ENCODE measurements around the gene CUX1. TPM values are rescaled to one million over a fixed set of nuclear protein-coding genes. Genes with fewer than 3 reads are reported as not detected.
"Not testable (repeated sequence)": the region's sequence is repeated elsewhere in the genome, so short reads cannot be mapped to it uniquely, and the experiment has no call there.

CUX1 gene
- total RNA-seq, 2 experiments from 2014 or later: 21.1 to 22.4 TPM

DNA sequence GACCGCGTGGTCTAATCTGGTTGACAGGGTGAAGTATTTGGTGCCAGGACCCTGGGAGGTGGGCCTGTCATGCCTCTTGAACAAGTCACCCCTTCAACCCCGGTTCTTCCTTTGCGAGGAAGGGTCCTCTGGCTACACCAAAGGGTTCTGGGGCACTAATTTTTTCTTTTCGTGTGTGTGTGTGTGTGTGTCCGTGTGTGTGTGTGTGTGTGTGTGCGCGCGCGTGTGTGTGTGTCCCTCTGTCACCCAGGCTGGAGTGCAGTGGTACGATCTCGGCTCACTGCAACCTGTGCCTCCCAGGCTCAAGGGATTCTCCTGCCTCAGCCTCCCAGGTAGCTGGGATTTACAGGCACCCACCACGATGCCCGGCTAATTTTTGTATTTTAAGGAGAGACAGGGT, 483.9 kb downstream of the CUX1 start:
- DNase-seq, H3K27ac Mint-ChIP-seq: not testable (repeated sequence)

DNA sequence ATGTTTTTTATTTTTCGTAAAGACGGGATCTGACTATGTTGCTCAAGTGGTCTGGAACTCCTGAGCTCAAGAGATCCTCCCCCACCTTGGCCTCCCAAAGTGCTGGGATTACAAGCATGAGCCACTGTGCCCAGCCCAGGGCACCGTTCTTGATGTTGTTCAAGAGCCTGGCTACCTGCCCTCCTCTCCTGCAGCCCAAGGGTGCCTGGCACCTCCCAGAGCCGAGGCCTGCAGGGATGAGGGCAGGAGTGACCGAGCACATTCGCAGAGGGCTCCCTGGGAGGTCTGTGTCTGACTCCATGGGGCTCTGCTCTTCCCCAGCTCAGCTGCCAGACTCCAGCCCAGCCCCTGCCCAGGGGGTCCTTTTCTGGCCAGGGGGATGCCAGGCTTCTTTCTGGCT, 484.6 kb downstream of the CUX1 start:
- H3K36me3 Mint-ChIP-seq (ENCODE audit: low read depth): no peaks in the 10 kb centered on the region
- POLR2A ChIA-PET: no interaction called here
- DNase-seq: no peak
- peaks cover 24% of the 10 kb centered on the region for H3K4me1 Mint-ChIP-seq
- peaks cover 2% of the 10 kb centered on the region for H3K27me3 Mint-ChIP-seq
- CTCF ChIA-PET: no interaction called here
- H3K9me3 Mint-ChIP-seq: no peaks in the 10 kb centered on the region
- no peak overlapping the region for H3K4me3 Mint-ChIP-seq
- no peak overlapping the region for H3K27ac Mint-ChIP-seq

More for the DNA sequence above, 483.9 kb downstream of the CUX1 start:
- CTCF ChIA-PET; H3K27me3 Mint-ChIP-seq; H3K36me3 Mint-ChIP-seq (ENCODE audit: low read depth); H3K4me3 Mint-ChIP-seq; POLR2A ChIA-PET; H3K9me3 Mint-ChIP-seq: not testable (repeated sequence)
- H3K4me1 Mint-ChIP-seq: peaks cover 17% of the 10 kb centered on the region

DNA sequence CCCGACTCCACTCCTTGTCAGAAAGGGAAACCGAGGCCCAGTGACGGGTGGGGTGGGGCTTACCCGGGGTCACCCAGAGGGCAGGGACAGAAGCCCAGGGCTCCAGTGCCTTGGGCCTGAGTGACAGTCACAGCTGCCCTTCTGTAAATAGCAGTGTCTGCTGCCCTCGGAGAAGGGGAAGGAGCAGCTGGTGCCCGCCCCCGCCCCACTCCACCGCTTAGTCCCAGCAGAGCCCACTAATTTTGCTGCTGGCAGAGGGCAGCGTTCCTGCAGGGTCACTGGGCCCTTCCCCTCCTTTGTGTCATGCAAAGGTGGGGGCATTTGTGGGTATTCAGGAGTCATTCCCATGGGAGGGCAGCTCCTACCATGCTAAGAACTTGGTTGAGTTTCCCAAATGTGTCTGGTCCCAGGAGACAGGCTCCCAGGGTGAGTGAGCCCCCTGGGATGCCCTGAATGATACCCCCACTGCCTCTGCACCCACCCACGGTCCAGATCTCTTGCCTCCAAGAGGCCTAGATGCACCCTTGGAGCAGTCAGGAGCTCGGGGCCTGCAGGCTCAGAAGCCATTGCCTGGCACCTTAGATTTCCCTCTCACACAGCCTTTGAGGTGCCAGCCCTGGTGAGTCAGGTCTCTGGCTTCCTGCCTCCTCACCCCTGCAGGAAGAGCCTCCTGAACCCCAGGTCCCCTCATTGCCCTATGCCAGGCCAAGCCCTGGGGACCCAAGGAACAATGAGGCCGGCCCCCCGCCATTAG, 486.4 kb downstream of the CUX1 start:
- Mint-ChIP-seq H3K36me3 (ENCODE audit: low read depth) (no peaks in the 10 kb centered on the region), H3K4me3 (no peak overlapping the region), H3K27ac (peak overlapping the region; percentile 16), H3K9me3 (no peaks in the 10 kb centered on the region), H3K27me3 (no peaks in the 10 kb centered on the region), H3K4me1 (peaks cover 34% of the 10 kb centered on the region)
- POLR2A ChIA-PET: no interaction called here
- CTCF ChIA-PET: no interaction called here
- no peak for DNase-seq

DNA sequence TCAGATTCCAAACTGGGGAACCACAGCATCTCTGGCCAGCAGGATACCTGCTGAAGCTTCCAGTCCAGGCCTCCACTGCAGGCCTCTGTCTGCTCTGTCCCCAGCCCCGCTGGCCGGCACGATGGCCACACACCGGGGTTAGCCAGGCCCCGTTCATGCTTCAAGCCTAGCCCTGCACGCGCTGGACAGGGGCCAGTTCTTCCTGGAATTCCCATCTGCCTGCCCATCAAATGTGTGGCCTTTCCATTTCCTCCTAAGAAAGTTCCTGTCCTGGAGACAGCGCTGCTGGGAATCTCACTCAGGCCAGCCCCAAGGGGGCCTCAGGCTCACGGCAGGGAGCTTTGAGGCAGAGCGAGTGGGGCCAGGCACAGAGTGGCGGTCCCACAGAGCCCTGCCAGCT, 487.2 kb downstream of the CUX1 start:
- POLR2A ChIA-PET: no interaction called here
- no peak for DNase-seq
- H3K27me3 Mint-ChIP-seq: no peaks in the 10 kb centered on the region
- no peaks in the 10 kb centered on the region for H3K36me3 Mint-ChIP-seq (ENCODE audit: low read depth)
- H3K4me3 Mint-ChIP-seq: no peak overlapping the region
- CTCF ChIA-PET: no interaction called here
- H3K27ac Mint-ChIP-seq: no peak overlapping the region
- H3K9me3 Mint-ChIP-seq: no peaks in the 10 kb centered on the region
- H3K4me1 Mint-ChIP-seq: peaks cover 34% of the 10 kb centered on the region

DNA sequence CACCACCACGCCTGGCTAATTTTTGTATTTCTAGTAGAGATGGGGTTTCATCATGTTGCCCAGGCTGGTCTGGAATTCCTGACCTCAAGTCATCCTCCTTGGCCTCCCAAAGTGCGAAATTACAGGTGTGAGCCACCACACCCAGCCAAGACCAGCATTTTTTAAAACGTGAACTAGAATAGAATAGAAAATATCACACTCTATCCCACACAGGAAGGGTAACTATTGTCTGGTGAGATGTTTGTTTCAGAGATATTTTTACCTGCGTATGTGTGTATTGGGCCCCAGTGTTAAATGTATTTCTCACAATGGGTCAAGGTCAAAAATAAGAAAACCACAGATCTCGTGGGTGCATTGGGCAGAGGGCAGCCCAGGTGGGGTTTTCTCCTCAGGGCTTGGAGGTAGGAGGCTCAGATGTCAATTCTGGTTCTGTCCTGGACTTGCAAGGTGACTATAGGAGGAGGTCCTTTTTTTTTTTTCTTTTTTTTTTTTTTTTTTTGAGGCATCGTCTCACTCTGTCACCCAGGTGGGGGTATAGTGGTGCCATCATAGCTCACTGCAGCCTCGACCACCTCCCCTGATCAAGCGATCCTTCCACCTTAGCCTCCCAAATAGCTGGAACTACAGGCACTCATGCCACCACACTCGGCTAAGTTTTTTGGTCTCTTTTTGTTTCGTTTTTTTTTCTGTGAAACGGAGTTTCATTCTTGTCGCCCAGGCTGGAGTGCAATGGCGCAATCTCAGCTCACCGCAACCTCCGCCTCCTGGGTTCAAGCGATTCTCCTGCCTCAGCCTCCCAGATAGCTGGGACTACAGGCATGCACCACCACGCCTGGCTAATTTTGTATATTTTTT, 488.2 kb downstream of the CUX1 start:
- Mint-ChIP-seq H3K27ac (peak overlapping the region; percentile 76), H3K9me3 (no peaks in the 10 kb centered on the region), H3K4me3 (no peak overlapping the region), H3K27me3 (no peaks in the 10 kb centered on the region), H3K4me1 (peaks cover 34% of the 10 kb centered on the region), H3K36me3 (ENCODE audit: low read depth) (no peaks in the 10 kb centered on the region)
- POLR2A ChIA-PET: interaction anchor here (1.9 kb wide), 1 partner anchor 91 kb away, joined by 6 read pairs; the partner anchor contains the start of gene PRKRIP1
- DNase-seq: no peak
- CTCF ChIA-PET: interaction anchor here (1.2 kb wide), 1 partner anchor 23 kb away, joined by 3 read pairs; no protein-coding TSS in a partner anchor

DNA sequence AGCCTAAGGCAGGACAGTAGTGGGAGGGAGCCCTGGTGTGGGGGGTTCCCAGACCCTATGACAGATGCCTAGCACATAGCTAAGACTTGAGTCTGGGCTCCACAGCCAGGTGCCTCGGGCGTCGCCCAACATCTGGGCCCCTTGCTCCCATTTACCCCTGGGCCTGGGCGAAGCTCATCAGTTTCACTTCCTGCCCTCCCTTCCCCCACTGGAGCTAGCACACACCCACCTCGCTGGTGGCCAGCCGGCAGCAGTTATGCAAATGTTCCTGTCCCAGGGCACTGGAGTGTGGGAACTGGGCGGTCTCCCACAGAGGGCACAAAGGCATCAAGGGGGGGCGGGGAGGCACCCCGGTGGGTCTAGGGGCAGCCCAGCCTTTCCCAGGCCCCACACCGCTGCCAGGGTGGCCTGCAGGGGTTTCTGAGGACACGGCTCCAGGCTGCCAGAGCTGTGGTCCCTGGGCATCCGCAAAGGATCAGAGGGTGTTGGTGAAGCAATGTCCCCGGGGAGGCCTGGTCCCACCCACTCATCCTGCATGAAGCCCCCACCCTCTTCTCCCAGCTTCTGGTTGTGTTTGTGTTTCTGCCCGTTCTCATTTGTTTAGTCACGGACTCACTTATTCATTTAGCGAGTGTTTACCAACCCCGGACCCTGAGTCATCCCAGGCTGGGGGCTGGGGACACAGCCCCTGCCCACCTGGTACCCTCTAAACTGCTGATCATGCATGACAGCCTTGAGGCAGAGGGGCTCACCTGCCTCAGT, 489.7 kb downstream of the CUX1 start:
- DNase-seq: peak; percentile 63
- ChIA-PET POLR2A (interaction anchor here (1.0 to 1.9 kb wide), 3 partner anchors 13 to 105 kb away, joined by 3 to 6 read pairs (median 3); partner anchors contain the start of gene PRKRIP1), CTCF (interaction anchor here (0.6 to 1.2 kb wide), 2 partner anchors 25 to 1671 kb away, joined by 3 to 4 read pairs; no protein-coding TSS in a partner anchor)
- H3K27me3 Mint-ChIP-seq: no peaks in the 10 kb centered on the region
- no peaks in the 10 kb centered on the region for H3K36me3 Mint-ChIP-seq (ENCODE audit: low read depth)
- H3K27ac Mint-ChIP-seq: peak overlapping the region; percentile 72
- H3K4me3 Mint-ChIP-seq: peak overlapping the region; percentile 30
- H3K4me1 Mint-ChIP-seq: peaks cover 34% of the 10 kb centered on the region
- H3K9me3 Mint-ChIP-seq: no peaks in the 10 kb centered on the region

DNA sequence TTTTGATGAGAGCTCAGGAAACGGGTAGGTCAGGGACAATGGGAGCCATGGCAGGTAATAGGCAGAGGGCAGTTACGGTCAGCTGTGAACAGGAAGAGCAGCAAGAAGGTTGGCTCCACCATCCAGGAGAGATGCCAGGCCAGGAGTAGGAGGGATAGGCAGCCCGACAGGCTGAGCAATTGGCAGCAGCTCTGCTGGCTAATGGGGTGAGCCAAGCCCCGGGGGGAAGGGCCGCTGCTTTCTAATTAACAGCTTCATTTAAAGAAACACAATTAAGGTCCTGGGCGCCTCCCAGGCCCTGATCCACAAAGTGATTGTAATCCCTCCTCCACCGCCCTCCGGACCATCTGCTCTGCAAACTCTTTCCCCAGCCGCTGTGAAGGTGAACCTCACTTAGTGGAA, 493.0 kb downstream of the CUX1 start:
- H3K4me1 Mint-ChIP-seq: peaks cover 24% of the 10 kb centered on the region
- H3K9me3 Mint-ChIP-seq: no peaks in the 10 kb centered on the region
- CTCF ChIA-PET: interaction anchor here (1.1 kb wide), 1 partner anchor 32 kb away, joined by 3 read pairs; no protein-coding TSS in a partner anchor
- no peaks in the 10 kb centered on the region for H3K27me3 Mint-ChIP-seq
- no peaks in the 10 kb centered on the region for H3K36me3 Mint-ChIP-seq (ENCODE audit: low read depth)
- no peak overlapping the region for H3K27ac Mint-ChIP-seq
- H3K4me3 Mint-ChIP-seq: no peak overlapping the region
- POLR2A ChIA-PET: no interaction called here
- no peak for DNase-seq

DNA sequence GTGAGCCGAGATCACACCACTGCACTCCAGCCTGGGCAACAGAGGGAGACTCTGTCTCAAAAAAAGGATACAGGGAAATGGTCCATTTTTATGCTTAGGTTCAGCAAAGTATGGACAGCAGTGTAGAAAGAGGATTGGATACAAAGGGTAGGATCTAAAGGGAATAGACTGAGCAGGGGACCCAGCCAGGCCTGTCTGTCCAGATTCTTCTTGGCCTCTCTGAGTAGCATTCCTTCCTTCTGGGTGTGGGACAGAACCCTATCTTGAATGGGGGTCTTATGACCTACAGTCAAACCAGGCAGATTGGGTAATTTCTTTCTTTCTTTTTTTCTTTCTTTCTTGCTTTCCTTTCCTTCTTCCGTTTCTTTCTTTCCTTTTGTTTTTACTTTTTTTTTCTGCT, 494.9 kb downstream of the CUX1 start:
- ChIA-PET POLR2A (no interaction called here), CTCF (no interaction called here)
- DNase-seq: no peak
- H3K9me3 Mint-ChIP-seq: no peaks in the 10 kb centered on the region
- H3K36me3 Mint-ChIP-seq (ENCODE audit: low read depth): no peaks in the 10 kb centered on the region
- no peak overlapping the region for H3K27ac Mint-ChIP-seq
- peaks cover 9% of the 10 kb centered on the region for H3K4me1 Mint-ChIP-seq
- H3K4me3 Mint-ChIP-seq: no peak overlapping the region
- H3K27me3 Mint-ChIP-seq: no peaks in the 10 kb centered on the region

DNA sequence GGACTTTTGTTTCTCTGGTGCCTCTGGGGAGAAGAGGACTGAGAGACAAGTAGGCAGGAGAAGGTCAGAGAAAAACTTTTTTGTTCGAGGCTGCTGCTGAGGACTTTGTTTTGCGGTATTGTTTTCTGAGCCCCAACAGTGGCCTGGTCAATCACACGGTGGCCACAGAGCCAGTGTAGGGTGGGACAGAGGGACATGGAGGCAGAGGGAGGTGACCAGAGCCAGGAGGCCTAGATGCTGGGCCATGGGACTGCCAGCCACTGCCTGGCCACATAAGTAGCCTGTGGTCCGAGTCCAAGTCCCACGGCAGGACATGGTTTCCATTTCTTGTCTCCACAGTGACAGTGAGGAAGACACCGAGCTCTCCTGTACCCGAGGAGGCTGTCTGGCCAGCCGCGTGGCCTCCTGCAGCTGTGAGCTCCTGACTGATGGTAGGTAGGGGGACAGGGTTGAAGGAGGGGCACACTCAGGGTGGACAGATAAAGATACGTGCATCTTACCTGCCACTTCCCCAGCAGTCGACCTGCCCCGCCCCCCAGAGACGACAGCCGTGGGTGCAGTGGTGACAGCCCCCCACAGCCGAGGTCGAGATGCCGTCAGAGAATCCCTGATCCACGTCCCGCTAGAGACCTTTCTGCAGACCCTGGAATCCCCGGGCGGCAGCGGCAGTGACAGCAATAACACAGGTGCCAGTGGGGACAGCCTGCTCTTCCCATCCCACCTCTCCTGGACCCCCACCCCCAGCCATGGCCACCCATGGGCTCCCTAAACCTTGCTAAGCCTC, 496.8 kb downstream of the CUX1 start:
- H3K4me3 Mint-ChIP-seq: no peak overlapping the region
- DNase-seq: no peak
- ChIA-PET CTCF (no interaction called here), POLR2A (no interaction called here)
- no peaks in the 10 kb centered on the region for H3K27me3 Mint-ChIP-seq
- H3K9me3 Mint-ChIP-seq: no peaks in the 10 kb centered on the region
- H3K4me1 Mint-ChIP-seq: no peaks in the 10 kb centered on the region
- no peaks in the 10 kb centered on the region for H3K36me3 Mint-ChIP-seq (ENCODE audit: low read depth)
- H3K27ac Mint-ChIP-seq: no peak overlapping the region

DNA sequence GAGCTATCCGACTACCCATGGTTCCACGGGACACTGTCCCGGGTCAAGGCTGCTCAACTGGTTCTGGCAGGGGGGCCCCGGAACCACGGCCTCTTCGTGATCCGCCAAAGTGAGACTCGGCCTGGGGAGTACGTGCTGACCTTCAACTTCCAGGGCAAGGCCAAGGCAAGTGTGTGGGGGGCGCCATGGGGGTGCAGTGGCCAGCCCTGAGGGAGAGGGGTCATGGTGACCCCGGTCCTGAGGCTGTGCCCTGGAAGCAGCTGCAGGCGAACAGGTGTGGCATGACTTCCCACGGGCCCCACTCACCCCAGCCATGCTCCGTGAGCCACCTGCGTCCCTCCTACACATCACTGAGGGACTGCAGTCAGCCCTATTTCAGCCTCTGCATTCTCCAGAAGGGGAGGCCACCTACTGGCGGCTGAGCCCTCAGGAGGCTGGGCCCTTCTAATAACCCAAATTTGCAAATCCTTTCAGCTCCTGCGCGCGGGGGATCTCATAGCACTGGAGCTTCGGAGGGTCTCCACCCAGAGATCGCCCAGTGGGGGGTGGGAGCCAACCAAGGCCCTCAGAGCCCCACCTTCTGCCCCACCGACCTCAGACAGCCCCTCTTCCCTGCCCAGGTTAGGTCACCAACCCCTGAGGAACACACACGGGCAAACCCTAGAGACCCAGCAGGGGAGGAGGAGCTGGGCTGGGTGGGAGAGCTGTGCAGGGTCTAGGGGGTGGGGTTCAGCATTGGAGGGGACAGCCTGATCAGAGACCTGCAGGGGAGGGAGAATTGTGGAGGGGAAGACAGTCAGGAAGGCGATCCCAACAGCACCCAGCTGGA, 500.0 kb downstream of the CUX1 start:
- Mint-ChIP-seq H3K27ac (no peak overlapping the region), H3K4me3 (no peak overlapping the region), H3K36me3 (ENCODE audit: low read depth) (no peaks in the 10 kb centered on the region), H3K9me3 (no peaks in the 10 kb centered on the region), H3K27me3 (peaks cover 1% of the 10 kb centered on the region), H3K4me1 (no peaks in the 10 kb centered on the region)
- CTCF ChIA-PET: no interaction called here
- DNase-seq: no peak
- POLR2A ChIA-PET: no interaction called here

DNA sequence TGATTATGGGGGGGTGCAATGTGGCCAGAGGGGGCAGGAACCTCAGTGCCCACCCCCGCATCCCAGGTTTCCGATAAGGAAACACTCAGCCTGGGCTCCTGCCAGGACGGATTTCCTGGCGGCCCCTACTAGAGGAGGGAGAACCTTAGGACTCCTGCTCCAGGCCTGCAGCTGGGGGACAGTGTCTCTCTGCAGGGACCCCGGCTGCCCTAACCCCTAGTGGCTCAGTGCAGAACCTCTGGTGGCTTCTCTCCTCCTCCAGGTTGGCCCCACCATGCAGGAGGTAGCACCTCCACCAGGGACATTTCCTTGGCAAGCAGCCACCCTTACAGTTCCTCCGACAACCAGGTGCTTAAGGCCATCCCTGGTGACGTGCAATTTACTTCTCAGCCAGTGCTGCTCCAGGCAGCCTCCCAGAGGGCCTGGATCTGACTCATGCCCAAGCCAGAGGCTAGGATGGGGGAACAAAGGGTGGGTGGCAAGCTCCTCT, 501.1 kb downstream of the CUX1 start:
- no peak overlapping the region for H3K27ac Mint-ChIP-seq
- peaks cover 5% of the 10 kb centered on the region for H3K27me3 Mint-ChIP-seq
- no peak for DNase-seq
- no peak overlapping the region for H3K4me3 Mint-ChIP-seq
- H3K9me3 Mint-ChIP-seq: no peaks in the 10 kb centered on the region
- no peaks in the 10 kb centered on the region for H3K36me3 Mint-ChIP-seq (ENCODE audit: low read depth)
- no peaks in the 10 kb centered on the region for H3K4me1 Mint-ChIP-seq
- POLR2A ChIA-PET: no interaction called here
- CTCF ChIA-PET: no interaction called here

DNA sequence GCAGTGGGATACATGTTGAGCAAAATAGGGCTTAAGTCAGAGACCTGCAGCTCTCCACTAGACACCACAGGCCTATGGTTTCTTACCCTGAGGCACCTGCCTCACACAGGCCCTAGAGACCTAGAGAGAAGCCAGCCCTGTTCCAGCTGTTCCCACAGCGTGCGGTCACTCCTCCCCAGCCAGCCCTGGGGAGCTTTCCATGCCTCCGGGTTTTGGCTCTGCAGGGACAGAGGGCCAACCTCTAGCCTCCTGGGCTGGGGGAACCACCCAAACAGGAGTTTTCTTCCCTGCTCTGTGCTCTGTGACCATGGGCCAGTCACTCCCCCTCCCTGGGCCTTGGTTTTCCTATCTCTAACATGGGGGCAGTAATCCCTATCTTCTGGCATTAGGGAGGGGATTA, 502.2 kb downstream of the CUX1 start:
- no peak overlapping the region for H3K4me3 Mint-ChIP-seq
- CTCF ChIA-PET: no interaction called here
- H3K27ac Mint-ChIP-seq: no peak overlapping the region
- no peaks in the 10 kb centered on the region for H3K36me3 Mint-ChIP-seq (ENCODE audit: low read depth)
- no peaks in the 10 kb centered on the region for H3K9me3 Mint-ChIP-seq
- H3K27me3 Mint-ChIP-seq: peaks cover 5% of the 10 kb centered on the region
- POLR2A ChIA-PET: interaction anchor here (0.8 kb wide), 1 partner anchor 13 kb away, joined by 3 read pairs; no protein-coding TSS in a partner anchor
- no peaks in the 10 kb centered on the region for H3K4me1 Mint-ChIP-seq
- DNase-seq: no peak
